Left ventricle myocardium inferior (tissue), 1 donor: ENCODE measurements around the gene BLACAT1. TPM values are rescaled to one million over a fixed set of nuclear protein-coding genes. Genes with fewer than 3 reads are reported as not detected.

ENCODE experiments used
- DNase-seq: peaks from one replicate; pipeline ENCODE4 v3.0.0-alpha.2; 2020
- H3K27ac ChIP-seq: fragments of 200-600 bp; replicated peaks from 2 replicates; pipeline ENCODE4 v1.8.0; 2021
- H3K27me3 ChIP-seq: fragments of 200-600 bp; 2 replicates; pipeline ENCODE4 v1.8.0; 2021; ENCODE audit warnings: low read depth
- H3K36me3 ChIP-seq: fragments of 200-600 bp; 2 replicates; pipeline ENCODE4 v1.8.0; 2021
- H3K4me1 ChIP-seq: fragments of 200-600 bp; 2 replicates; pipeline ENCODE4 v1.8.0; 2021
- H3K4me3 ChIP-seq: fragments of 200-600 bp; 2 replicates; pipeline ENCODE4 v1.8.0; 2021; ENCODE audit warnings: mild to moderate bottlenecking, moderate library complexity
- H3K9me3 ChIP-seq: fragments of 200-600 bp; replicated peaks from 2 replicates; pipeline ENCODE4 v1.8.0; 2021
- CTCF ChIP-seq: fragments of 200-600 bp; IDR thresholded peaks from 2 replicates; pipeline ENCODE4 v1.8.0; 2021; ENCODE audit warnings: antibody characterized with exemption, mild to moderate bottlenecking, borderline replicate concordance
- intact Hi-C: fragments of 100-400 bp; cut with micrococcal nuclease; formaldehyde crosslinking; loops from one replicate; pipeline ENCODE4 v1.11.0; 2022
- total RNA-seq: library from RNA; stranded (reverse); fragmentation: NEBNext Ultra II Directional; extraction: Animal tissue kit (Norgen Biotek cat#: 25700); gene quantifications from one replicate; pipeline ENCODE4 v1.2.1, GENCODE V29; 2021
- donor health status: DM: no; HTN: yes; CAD: no; lungs with severe emphysema.

BLACAT1 gene
- total RNA-seq, 1 donor from 2014 or later, result not detected

GRCh38 chr1:205449254-205449749, 6.5 kb downstream of the BLACAT1 start:
- Histone ChIP-seq H3K4me1 (peaks cover 32% of the 10 kb centered on the region), H3K9me3 (no peaks in the 10 kb centered on the region), H3K36me3 (no peaks in the 10 kb centered on the region), H3K4me3 (no peak overlapping the region), H3K27me3 (peaks cover 58% of the 10 kb centered on the region), H3K27ac (no peak overlapping the region)
- DNase-seq, result no peak
- no peak for TF ChIP-seq CTCF
- intact Hi-C loops, result no loop called here

GRCh38 chr1:205448540-205449253, 7.1 kb downstream of the BLACAT1 start:
- no peaks in the 10 kb centered on the region for H3K36me3 ChIP-seq
- no peak overlapping the region for H3K27ac ChIP-seq
- no peak for TF ChIP-seq CTCF
- no peak overlapping the region for H3K4me3 ChIP-seq
- intact Hi-C loops, result no loop called here
- peaks cover 32% of the 10 kb centered on the region for H3K4me1 ChIP-seq
- no peaks in the 10 kb centered on the region for H3K9me3 ChIP-seq
- H3K27me3 ChIP-seq, result peaks cover 52% of the 10 kb centered on the region
- DNase-seq, result no peak

GRCh38 chr1:205447457-205448341, 8.1 kb downstream of the BLACAT1 start:
- no peak for TF ChIP-seq CTCF
- no peaks in the 10 kb centered on the region for H3K9me3 ChIP-seq
- H3K4me1 ChIP-seq, result peaks cover 32% of the 10 kb centered on the region
- intact Hi-C loops, result no loop called here
- peak overlapping the region; percentile 22 for H3K27ac ChIP-seq
- H3K4me3 ChIP-seq, result no peak overlapping the region
- H3K36me3 ChIP-seq, result no peaks in the 10 kb centered on the region
- no peak for DNase-seq
- peaks cover 42% of the 10 kb centered on the region for H3K27me3 ChIP-seq

DNA sequence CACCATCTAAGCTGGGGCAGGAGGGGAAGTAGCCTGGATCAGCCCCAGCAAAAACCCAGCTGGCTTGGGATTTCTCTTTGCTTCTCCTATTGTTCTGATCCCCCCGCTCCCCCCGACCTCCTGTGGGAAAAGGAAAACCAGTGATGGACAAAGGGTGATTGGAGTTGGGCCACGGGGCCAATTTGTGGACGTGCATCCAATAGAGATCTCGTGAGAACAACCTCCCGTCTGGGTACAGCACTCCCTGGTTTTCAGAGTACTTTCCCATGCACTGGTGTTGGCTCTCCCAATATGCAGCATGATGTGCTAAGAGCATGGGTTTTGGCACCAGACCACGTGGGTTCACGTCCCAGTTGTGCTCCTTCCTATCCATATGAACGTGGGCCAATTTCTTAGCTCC, 9.0 kb downstream of the BLACAT1 start:
- no peak overlapping the region for H3K4me3 ChIP-seq
- peaks cover 36% of the 10 kb centered on the region for H3K4me1 ChIP-seq
- no peaks in the 10 kb centered on the region for H3K36me3 ChIP-seq
- intact Hi-C loops, result no loop called here
- H3K27me3 ChIP-seq, result peaks cover 33% of the 10 kb centered on the region
- no peaks in the 10 kb centered on the region for H3K9me3 ChIP-seq
- TF ChIP-seq CTCF, result no peak
- peak; percentile 34 for DNase-seq
- peak overlapping the region; percentile 22 for H3K27ac ChIP-seq

- no peaks in the 10 kb centered on the region for H3K36me3 ChIP-seq
- H3K27ac ChIP-seq, result no peak overlapping the region
- no peak for TF ChIP-seq CTCF
- H3K27me3 ChIP-seq, result peaks cover 21% of the 10 kb centered on the region
- H3K4me1 ChIP-seq, result peaks cover 48% of the 10 kb centered on the region
- H3K4me3 ChIP-seq, result no peak overlapping the region
- intact Hi-C loops, result no loop called here
- no peak for DNase-seq
- H3K9me3 ChIP-seq, result no peaks in the 10 kb centered on the region
Measured at GRCh38 chr1:205445646-205445935, 10.3 kb downstream of the BLACAT1 start.
